ENCODE measurements around the gene NOP53. TPM values are rescaled to one million over a fixed set of nuclear protein-coding genes. Genes with fewer than 3 reads are reported as not detected.
A peak's percentile ranks its signal among the peaks of the same experiment; 100 is the strongest.
"Not testable (repeated sequence)": the region's sequence is repeated elsewhere in the genome, so short reads cannot be mapped to it uniquely, and the experiment has no call there.

The NOP53 gene
- total RNA-seq, 2 experiments from 2014 or later = 368 to 402 TPM

DNA sequence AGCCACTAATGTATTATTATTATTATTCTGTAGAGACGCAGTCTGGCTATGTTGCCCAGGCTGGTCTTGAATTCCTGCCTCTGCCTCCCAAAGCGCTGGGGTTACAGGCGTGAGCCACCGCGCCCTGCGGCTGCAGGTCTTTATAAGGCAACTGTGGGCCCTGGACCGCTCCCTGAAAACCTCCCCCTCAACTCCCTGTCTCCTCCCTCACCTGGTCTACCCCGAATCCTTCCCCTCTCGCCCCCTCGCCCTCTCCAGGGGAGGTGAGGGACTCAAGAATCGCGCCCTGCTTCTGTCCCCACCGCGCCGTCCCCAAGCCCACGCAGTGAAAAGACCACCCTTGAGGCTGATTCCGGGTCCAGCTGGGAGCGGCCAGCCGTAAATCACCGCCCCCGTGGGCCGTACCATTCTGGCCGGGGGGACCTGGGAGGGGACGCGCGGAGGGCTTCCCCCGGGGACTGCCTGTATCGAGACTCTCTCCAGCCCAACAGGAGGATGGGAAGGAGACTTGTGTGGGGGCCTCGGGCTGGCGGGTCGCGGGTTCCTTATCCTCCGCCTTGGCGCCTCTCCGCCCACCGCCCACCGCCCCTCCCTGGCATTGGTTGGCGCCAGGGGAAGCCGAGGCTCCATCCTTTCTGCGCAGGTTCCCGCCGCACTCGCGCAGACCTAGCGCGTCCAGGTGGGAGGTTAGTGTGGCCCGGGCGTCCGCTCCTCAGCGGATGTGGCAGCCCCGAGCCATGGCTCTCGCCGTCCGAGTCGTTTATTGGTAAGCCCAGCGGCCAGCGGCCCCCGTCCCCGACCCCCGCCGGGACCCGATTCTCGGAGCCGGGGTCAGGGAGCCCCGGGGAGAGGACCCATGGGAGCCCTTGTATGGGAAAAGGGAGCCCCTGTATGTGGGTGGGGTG is 33.0 kb downstream of the NOP53 start, which contains the start of gene SELENOW:
Gene SELENOW, plus strand, starts transcription at position 655 of the 905 bp plus-strand sequence. Its CDS starts 83 bp downstream, at position 738.
- DNase-seq = peak; percentile 77
- CTCF ChIA-PET = interaction anchor here (1.2 to 1.4 kb wide), 2 partner anchors 10 to 35 kb away, joined by 4 read pairs; no protein-coding TSS in a partner anchor
- H3K9me3 Mint-ChIP-seq = no peaks in the 10 kb centered on the region
- H3K36me3 Mint-ChIP-seq (ENCODE audit: low read depth) = peaks cover 22% of the 10 kb centered on the region
- no peaks in the 10 kb centered on the region for H3K27me3 Mint-ChIP-seq
- peak within 1 kb of the TSS; percentile 97 for H3K27ac Mint-ChIP-seq
- peaks cover 36% of the 10 kb centered on the region for H3K4me1 Mint-ChIP-seq
- H3K4me3 Mint-ChIP-seq = peak within 1 kb of the TSS; percentile 97
- POLR2A ChIA-PET = no interaction called here

DNA sequence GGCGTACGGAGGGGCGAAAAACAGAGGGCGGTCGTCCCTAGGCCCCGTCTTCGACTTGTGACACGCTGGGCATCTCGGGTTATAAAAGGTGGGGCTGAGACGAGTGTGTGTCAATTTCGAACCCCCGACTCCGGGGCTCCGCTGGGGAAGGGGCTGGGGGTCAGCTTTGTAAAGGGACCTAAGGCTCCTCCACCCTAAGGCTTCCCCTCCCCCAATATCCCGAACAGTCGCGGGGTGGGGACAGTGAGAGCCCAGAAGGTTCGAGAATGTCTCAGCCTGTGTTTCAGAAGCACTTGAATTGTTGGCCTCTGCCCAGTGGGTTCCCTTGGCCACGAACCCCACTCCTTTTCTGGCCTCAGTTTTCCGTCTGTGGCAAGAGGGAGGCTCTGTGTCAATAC is 33.6 kb downstream of the NOP53 start:
- no peaks in the 10 kb centered on the region for H3K9me3 Mint-ChIP-seq
- H3K27ac Mint-ChIP-seq = peak overlapping the region; percentile 97
- POLR2A ChIA-PET = no interaction called here
- H3K4me1 Mint-ChIP-seq = peaks cover 36% of the 10 kb centered on the region
- no peaks in the 10 kb centered on the region for H3K27me3 Mint-ChIP-seq
- CTCF ChIA-PET = interaction anchor here (1.7 kb wide), 1 partner anchor 11 kb away, joined by 5 read pairs; no protein-coding TSS in a partner anchor
- peak; percentile 13 for DNase-seq
- peak overlapping the region; percentile 97 for H3K4me3 Mint-ChIP-seq
- H3K36me3 Mint-ChIP-seq (ENCODE audit: low read depth) = peaks cover 25% of the 10 kb centered on the region

DNA sequence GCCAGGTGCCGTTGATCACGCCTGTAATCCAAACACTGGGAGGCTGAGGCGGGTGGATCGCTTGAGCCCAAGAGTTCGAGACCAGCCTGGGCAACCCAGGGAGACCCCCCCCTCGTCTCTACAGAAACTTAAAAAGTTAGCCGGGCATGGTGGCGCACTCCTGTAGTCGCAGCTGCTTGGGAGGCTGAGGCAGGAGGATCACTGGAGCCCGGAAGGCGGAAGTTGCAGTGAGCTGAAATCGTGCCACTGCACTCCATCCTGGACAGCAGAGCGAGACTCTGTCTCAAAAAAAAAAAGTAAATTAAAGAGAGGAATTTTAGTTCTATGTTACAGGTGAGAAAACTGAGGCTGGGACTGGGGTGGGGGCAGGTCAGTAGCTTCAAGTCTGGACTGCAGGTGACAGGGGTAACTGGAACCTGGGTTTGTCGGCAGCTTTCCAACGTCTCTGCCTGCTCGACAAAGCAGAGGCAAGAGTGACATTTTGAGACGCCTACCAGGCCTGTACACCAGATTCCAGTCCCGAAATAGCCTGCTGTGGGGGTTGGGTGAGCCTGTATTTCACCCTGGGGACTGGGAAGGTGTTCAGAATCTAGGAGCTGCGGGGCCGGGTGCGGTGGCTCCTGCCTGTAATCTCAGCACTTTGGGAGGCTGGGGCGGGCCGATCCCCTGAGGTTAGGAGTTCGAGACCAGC is 34.3 kb downstream of the NOP53 start:
- DNase-seq = no peak
- POLR2A ChIA-PET = no interaction called here
- H3K9me3 Mint-ChIP-seq = no peaks in the 10 kb centered on the region
- peak overlapping the region; percentile 97 for H3K4me3 Mint-ChIP-seq
- peaks cover 32% of the 10 kb centered on the region for H3K36me3 Mint-ChIP-seq (ENCODE audit: low read depth)
- CTCF ChIA-PET = interaction anchor here (1.7 kb wide), 1 partner anchor 10 kb away, joined by 5 read pairs; no protein-coding TSS in a partner anchor
- no peaks in the 10 kb centered on the region for H3K27me3 Mint-ChIP-seq
- peak overlapping the region; percentile 97 for H3K27ac Mint-ChIP-seq
- H3K4me1 Mint-ChIP-seq = peaks cover 36% of the 10 kb centered on the region

DNA sequence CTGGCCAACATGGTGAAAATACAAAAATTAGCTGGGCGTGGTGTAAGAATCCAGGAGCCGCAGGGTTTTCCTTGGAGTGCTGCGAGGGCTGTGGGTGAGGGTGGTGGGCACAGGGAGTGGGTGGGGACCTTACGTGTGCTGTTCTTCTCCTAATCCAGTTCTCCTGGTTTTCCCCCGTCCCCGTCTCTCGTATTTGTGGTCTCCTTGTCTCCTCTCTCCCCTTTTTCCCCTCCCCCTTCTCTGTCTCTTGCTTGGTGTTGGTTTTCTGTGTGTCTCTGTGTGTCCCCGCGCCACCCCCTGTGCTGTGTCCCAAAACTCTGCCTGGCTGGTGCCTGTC is 34.8 kb downstream of the NOP53 start:
- CTCF ChIA-PET = interaction anchor here (1.7 kb wide), 1 partner anchor 10 kb away, joined by 5 read pairs; no protein-coding TSS in a partner anchor
- Mint-ChIP-seq H3K27me3 (no peaks in the 10 kb centered on the region), H3K36me3 (ENCODE audit: low read depth) (peaks cover 33% of the 10 kb centered on the region), H3K4me3 (peak overlapping the region; percentile 97), H3K9me3 (no peaks in the 10 kb centered on the region), H3K4me1 (peaks cover 36% of the 10 kb centered on the region), H3K27ac (peak overlapping the region; percentile 97)
- no peak for DNase-seq
- POLR2A ChIA-PET = no interaction called here

DNA sequence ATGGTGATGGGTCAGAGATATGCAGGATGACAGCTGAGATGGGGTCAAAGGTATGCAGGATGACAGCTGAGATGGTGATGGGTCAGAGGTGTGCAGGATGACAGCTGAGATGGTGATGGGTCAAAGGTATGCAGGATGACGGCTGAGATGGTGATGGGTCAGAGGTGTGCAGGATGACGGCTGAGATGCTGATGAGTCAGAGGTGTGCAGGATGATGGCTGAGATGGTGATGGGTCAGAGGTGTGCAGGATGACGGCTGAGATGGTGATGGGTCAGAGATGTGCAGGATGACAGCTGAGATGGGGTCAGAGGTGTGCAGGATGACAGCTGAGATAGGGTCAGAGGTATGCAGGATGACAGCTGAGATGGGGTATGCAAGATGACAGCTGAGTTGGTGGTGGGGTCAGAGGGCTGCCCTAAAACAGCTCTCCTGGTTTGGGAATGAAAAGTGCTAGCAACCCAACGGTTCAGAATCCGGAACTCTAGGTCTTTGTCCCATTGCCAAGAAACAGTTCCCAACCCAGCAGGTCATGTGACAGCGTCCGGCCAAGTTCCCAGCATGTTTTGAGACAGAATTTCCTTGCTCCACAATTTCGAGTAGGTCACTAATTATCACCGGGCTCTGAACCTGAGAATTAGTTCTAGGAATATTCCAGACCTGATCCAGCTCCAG is 36.4 kb downstream of the NOP53 start:
- Mint-ChIP-seq H3K4me3 (peak overlapping the region; percentile 4), H3K27ac (peak overlapping the region; percentile 14), H3K4me1 (peaks cover 33% of the 10 kb centered on the region), H3K27me3 (no peaks in the 10 kb centered on the region), H3K36me3 (ENCODE audit: low read depth) (peaks cover 36% of the 10 kb centered on the region), H3K9me3 (no peaks in the 10 kb centered on the region)
- ChIA-PET CTCF (interaction anchor here (0.6 to 1.4 kb wide), 4 partner anchors 8 to 75 kb away, joined by 3 to 4 read pairs (median 3); no protein-coding TSS in a partner anchor), POLR2A (no interaction called here)
- DNase-seq = no peak

DNA sequence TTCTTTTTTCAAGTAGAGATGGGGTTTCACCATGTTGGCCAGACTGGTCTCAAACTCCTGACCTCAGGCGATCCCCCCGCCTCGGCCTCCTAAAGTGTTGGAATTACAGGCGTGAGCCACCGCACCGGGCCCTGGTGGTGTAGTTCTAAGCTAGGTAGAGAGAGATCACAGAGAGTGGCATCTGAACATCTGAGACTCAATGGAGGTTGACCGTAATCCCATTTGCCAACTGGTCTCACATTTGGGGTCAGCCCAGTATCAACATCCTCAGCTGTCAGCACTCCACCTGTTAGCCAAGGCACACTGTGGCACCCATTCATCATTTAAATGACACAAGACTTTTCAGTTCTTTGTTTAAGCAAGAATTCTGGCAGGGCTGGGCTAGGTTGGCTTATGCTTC is 41.2 kb downstream of the NOP53 start:
- H3K36me3 Mint-ChIP-seq (ENCODE audit: low read depth) = peaks cover 25% of the 10 kb centered on the region
- no peaks in the 10 kb centered on the region for H3K9me3 Mint-ChIP-seq
- DNase-seq = no peak
- CTCF ChIA-PET = interaction anchor here (0.6 kb wide), 1 partner anchor 106 kb away, joined by 4 read pairs; no protein-coding TSS in a partner anchor
- H3K4me1 Mint-ChIP-seq = peaks cover 11% of the 10 kb centered on the region
- H3K27me3 Mint-ChIP-seq = no peaks in the 10 kb centered on the region
- H3K27ac Mint-ChIP-seq = peak overlapping the region; percentile 25
- H3K4me3 Mint-ChIP-seq = no peak overlapping the region
- POLR2A ChIA-PET = no interaction called here

DNA sequence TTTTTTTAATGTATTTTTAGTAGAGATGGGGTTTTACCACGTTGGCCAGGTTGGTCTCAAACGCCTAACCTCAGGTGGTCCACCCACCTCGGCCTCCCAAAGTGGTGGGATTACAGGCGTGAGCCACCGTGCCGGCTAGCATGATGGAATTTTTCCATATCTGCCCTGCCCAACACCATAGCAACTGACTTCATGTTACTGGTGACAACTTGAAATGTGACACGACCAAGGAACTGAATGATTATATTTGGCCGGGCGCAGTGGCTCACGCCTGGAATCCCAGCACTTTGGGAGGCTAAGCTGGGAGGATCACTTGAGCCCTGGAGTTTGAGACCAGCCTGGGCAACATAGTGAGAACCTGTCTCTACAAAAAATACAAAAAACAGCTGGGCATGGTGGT is 42.0 kb downstream of the NOP53 start:
- H3K4me3 Mint-ChIP-seq, H3K4me1 Mint-ChIP-seq, H3K27me3 Mint-ChIP-seq, POLR2A ChIA-PET, H3K27ac Mint-ChIP-seq, H3K9me3 Mint-ChIP-seq, DNase-seq: not testable (repeated sequence)
- H3K36me3 Mint-ChIP-seq (ENCODE audit: low read depth) = peaks cover 21% of the 10 kb centered on the region
- CTCF ChIA-PET = interaction anchor here (0.6 to 1.0 kb wide), 2 partner anchors 10 to 107 kb away, joined by 3 to 4 read pairs; no protein-coding TSS in a partner anchor

DNA sequence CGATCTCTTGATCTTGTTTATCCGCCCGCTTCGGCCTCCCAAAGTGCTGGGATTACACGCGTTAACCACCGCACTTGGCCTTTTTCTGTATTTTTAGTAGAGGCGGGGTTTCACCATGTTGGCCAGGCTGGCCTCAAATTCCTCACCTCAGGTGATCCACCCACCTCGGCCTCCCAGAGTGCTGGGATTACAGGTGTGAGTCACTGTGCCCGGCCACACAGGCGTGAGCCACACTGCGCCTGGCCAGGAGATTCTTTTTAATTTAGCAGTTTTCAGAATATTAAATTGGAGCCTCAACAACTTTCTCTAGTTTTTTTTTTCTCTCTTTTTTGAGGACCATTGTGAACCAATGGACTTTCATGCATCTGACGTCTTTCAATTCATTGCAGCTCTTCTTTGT is 44.5 kb downstream of the NOP53 start:
- H3K4me3 Mint-ChIP-seq; H3K9me3 Mint-ChIP-seq; H3K27me3 Mint-ChIP-seq; H3K36me3 Mint-ChIP-seq (ENCODE audit: low read depth); POLR2A ChIA-PET; H3K4me1 Mint-ChIP-seq; H3K27ac Mint-ChIP-seq; DNase-seq: not testable (repeated sequence)
- CTCF ChIA-PET = interaction anchor here (0.8 to 1.8 kb wide), 2 partner anchors 8 to 10 kb away, joined by 3 to 5 read pairs; no protein-coding TSS in a partner anchor

DNA sequence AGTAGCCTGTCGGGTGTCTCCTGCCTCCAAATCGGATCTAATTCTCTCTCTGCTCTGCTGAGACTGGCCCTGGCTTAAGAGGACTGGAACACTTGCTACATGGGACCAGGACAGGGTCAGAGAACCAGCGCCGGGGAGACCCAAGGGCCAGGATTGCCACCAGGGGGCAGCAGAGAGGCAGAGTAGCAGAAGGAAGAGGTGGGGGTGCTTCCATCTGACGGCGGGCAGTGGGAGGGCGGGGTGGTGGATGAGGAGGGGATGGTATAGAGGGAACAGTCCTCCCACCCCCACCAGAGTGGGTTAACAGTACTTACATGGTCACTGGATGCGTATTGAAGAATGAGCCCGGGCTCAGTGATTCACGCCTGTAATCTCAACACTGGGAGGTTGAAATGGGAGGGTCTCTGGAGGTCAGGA is 45.1 kb downstream of the NOP53 start:
- no peak overlapping the region for H3K27ac Mint-ChIP-seq
- ChIA-PET POLR2A (no interaction called here), CTCF (interaction anchor here (0.8 to 1.8 kb wide), 2 partner anchors 9 to 11 kb away, joined by 3 to 5 read pairs; no protein-coding TSS in a partner anchor)
- peaks cover 1% of the 10 kb centered on the region for H3K36me3 Mint-ChIP-seq (ENCODE audit: low read depth)
- peaks cover 7% of the 10 kb centered on the region for H3K4me1 Mint-ChIP-seq
- no peak overlapping the region for H3K4me3 Mint-ChIP-seq
- H3K9me3 Mint-ChIP-seq = peaks cover 3% of the 10 kb centered on the region
- no peaks in the 10 kb centered on the region for H3K27me3 Mint-ChIP-seq
- DNase-seq = peak; percentile 88

DNA sequence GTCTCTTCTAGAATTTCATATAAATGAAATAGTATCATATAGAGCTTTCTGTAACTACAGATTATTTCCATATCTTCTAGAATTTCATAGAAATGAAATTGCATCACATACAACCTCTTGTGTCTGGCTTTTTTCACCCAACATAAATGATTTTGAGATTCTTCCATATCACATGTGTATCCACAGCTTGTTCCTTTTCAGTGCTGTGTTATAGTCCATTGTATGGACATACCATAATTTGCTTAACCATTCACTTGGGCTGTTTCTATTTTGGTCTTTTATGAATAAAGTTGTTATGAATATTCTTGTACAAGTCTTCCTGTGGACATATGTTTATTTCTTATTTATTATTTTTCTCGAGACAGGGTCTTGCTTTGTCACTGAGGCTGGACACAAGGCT is 47.3 kb downstream of the NOP53 start:
- CTCF ChIA-PET = interaction anchor here (0.7 kb wide), 1 partner anchor 35 kb away, joined by 3 read pairs; no protein-coding TSS in a partner anchor
- no peak overlapping the region for H3K27ac Mint-ChIP-seq
- H3K36me3 Mint-ChIP-seq (ENCODE audit: low read depth) = no peaks in the 10 kb centered on the region
- POLR2A ChIA-PET = no interaction called here
- H3K4me3 Mint-ChIP-seq = no peak overlapping the region
- H3K27me3 Mint-ChIP-seq = peaks cover under 1% of the 10 kb centered on the region
- DNase-seq = no peak
- peaks cover 7% of the 10 kb centered on the region for H3K4me1 Mint-ChIP-seq
- H3K9me3 Mint-ChIP-seq = peaks cover 3% of the 10 kb centered on the region

DNA sequence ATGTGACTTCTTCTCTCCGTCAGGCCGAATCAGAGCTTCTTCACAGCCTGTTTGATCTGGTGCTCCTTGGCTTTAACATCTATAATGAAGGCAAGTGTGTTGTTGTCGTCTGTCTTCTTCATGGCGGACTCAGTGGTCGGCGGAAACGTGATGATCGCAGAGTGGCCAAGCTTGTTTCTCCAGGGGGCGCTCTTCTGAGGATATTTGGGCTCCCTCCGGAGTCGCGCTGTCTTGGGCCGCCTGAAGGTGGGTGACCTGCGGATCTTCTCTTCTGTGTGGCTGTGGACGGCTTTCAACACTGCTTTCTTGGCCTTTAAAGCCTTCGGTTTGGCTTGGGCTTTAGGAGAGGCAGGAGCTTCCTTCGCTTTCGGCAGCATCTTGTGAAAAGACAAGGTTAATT is 49.2 kb downstream of the NOP53 start:
- H3K9me3 Mint-ChIP-seq = peaks cover 3% of the 10 kb centered on the region
- DNase-seq = no peak
- CTCF ChIA-PET = no interaction called here
- no peak overlapping the region for H3K4me3 Mint-ChIP-seq
- no peak overlapping the region for H3K27ac Mint-ChIP-seq
- H3K27me3 Mint-ChIP-seq = peaks cover 2% of the 10 kb centered on the region
- H3K4me1 Mint-ChIP-seq = peaks cover 2% of the 10 kb centered on the region
- POLR2A ChIA-PET = interaction anchor here (0.6 kb wide), 1 partner anchor 70 kb away, joined by 3 read pairs; no protein-coding TSS in a partner anchor
- no peaks in the 10 kb centered on the region for H3K36me3 Mint-ChIP-seq (ENCODE audit: low read depth)

DNA sequence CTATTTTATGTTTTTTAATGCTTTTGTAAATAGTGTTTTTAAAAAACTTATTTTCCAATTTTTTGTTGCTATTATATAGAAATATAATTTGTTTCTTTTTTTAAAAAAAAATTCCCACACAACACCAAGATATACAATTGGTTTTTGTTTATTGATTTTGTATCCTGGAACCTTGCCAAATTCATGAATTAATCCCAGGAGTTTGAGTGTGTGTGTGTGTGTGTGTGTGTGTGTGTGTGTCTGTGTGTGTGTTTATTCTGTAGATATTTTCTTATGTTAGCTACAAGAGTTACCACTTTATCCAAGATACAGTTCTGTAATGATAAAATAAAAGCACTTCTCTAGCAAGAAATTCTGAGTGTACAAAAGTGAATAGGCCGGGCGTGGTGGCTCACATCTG is 51.4 kb downstream of the NOP53 start:
- no peak overlapping the region for H3K4me3 Mint-ChIP-seq
- CTCF ChIA-PET = no interaction called here
- no peaks in the 10 kb centered on the region for H3K4me1 Mint-ChIP-seq
- DNase-seq = no peak
- H3K27ac Mint-ChIP-seq = no peak overlapping the region
- POLR2A ChIA-PET = no interaction called here
- peaks cover 2% of the 10 kb centered on the region for H3K27me3 Mint-ChIP-seq
- H3K9me3 Mint-ChIP-seq = peaks cover 8% of the 10 kb centered on the region
- H3K36me3 Mint-ChIP-seq (ENCODE audit: low read depth) = peaks cover 4% of the 10 kb centered on the region

All from activated CD4-positive, alpha-beta T cell treated with anti-CD3 and anti-CD28 coated beads, Interleukin-2, amount 10 ng/mL, durations not matched to agents 7 days and 5 days (primary cell).